Body of pancreas (tissue), 4 donors: Measurements from ENCODE around the gene TCF7.

Experiments
- CTCF ChIP-seq, 7 experiments: fragments of 450-650 bp in 4 of 7; fragments of 200-600 bp in 3 of 7; sonication (generic) in 3 of 7; IDR thresholded peaks; one replicate each; pipeline ENCODE4 v1.5.1; 2016 to 2019; ENCODE audit warnings: antibody characterized with exemption in 7 of 7
- POLR2A ChIP-seq, 3 donors: fragments of 450-650 bp; IDR thresholded peaks; one replicate each; pipeline ENCODE4 v1.6.1; 2016; ENCODE audit warnings: antibody characterized with exemption in 3 of 3, mild to moderate bottlenecking in 2 of 3

DNA sequence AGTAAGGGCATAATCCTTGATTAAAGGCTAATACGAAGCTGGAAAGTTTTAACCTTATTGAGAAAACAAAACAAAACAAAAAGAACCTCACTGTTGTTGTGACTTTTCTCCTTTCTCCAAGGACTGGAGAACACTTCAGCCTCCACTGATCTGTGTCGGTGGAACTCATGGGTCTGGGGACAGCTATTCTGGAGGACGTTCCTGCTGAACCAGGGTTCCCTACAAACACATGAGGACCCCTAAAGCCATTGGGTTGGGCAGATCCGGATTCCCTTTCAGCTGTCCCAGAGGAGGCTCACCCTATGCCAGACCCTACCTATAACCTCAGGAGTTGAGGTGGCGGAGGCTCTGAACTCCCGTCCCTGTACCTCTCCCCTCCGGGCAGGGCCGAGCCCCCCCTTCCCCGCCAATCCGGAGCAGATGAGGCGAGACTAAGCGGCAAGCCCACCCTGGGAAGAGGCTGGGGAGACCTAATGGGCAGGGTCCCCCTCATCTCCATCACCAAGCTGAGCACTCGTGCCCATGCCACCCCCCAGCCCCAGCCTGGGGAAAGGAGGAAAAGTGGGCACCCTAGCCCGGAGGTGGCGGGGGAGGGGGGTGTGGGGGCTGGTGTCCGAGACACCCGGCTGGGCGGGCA is 1.6 kb upstream of the TCF7 start:
- no peak for TF ChIP-seq CTCF (IDR thresholded peaks at IDR 0.05)
- TF ChIP-seq POLR2A (IDR thresholded peaks at IDR 0.05), result no peak
